Fibroblast of lung (primary cell): Measurements from ENCODE around the gene ONECUT3. TPM values are rescaled to one million over a fixed set of nuclear protein-coding genes. Genes with fewer than 3 reads are reported as not detected.

ENCODE experiments used
- DNase-seq, 2 donors: peaks; one replicate each; pipeline versions ENCODE4 v3.0.0 to v3.0.0-alpha.2; 2010; ENCODE audit warnings: low read depth in 2 of 2
- H2AFZ ChIP-seq: 2 replicates; pipeline ENCODE4 v1.5.1; 2012; ENCODE audit warnings: low read length, control low read depth, inconsistent platforms
- H3K27ac ChIP-seq: 2 replicates; pipeline ENCODE4 v1.5.1; 2011; ENCODE audit warnings: low read length, control low read depth; ENCODE audit not compliant: insufficient read depth
- H3K27me3 ChIP-seq: 2 replicates; pipeline ENCODE4 v1.5.1; 2011; ENCODE audit warnings: mild to moderate bottlenecking, low read length; ENCODE audit not compliant: control insufficient read depth, insufficient read depth
- H3K36me3 ChIP-seq: 2 replicates; pipeline ENCODE4 v1.5.1; 2011; ENCODE audit warnings: low read length; ENCODE audit not compliant: control insufficient read depth, insufficient read depth
- H3K4me1 ChIP-seq: 2 replicates; pipeline ENCODE4 v1.5.1; 2011; ENCODE audit warnings: low read length; ENCODE audit not compliant: control insufficient read depth, insufficient read depth; ENCODE audit errors: extremely low read depth
- H3K4me2 ChIP-seq: 2 replicates; pipeline ENCODE4 v1.5.1; 2011; ENCODE audit warnings: low read length, control low read depth; ENCODE audit not compliant: insufficient read depth; ENCODE audit errors: extremely low read depth
- H3K4me3 ChIP-seq, 4 experiments: fragments of 200-600 bp in 1 of 4; sonication (generic) in 1 of 4; replicated peaks in 1 of 4; 2 replicates each; pipeline ENCODE4 v1.5.1; 2011 to 2016; ENCODE audit warnings: low read length in 4 of 4, low read depth in 3 of 4, mild to moderate bottlenecking in 3 of 4, control low read depth in 2 of 4, inconsistent platforms in 1 of 4, mixed read lengths in 1 of 4; ENCODE audit not compliant: insufficient read depth in 1 of 4; ENCODE audit errors: control extremely low read depth in 1 of 4
- H3K79me2 ChIP-seq: 2 replicates; pipeline ENCODE4 v1.5.1; 2012; ENCODE audit warnings: mild to moderate bottlenecking, low read length, inconsistent platforms; ENCODE audit not compliant: control insufficient read depth, insufficient read depth
- H3K9ac ChIP-seq: 2 replicates; pipeline ENCODE4 v1.5.1; 2011; ENCODE audit warnings: mild to moderate bottlenecking, low read length, control low read depth; ENCODE audit not compliant: insufficient read depth
- H3K9me3 ChIP-seq: 2 replicates; pipeline ENCODE4 v1.5.1; 2012; ENCODE audit warnings: low read depth, low read length; ENCODE audit not compliant: control insufficient read depth, insufficient read depth
- H4K20me1 ChIP-seq: 2 replicates; pipeline ENCODE4 v1.5.1; 2011; ENCODE audit warnings: low read length; ENCODE audit not compliant: control insufficient read depth, insufficient read depth; ENCODE audit errors: extremely low read depth
- CTCF ChIP-seq, 2 donors: IDR thresholded peaks in 1 of 2; conservative IDR thresholded peaks in 1 of 2; 1 replicate in 1 of 2; 2 replicates in 1 of 2; pipeline ENCODE4 v1.5.1; 2011 to 2012; ENCODE audit warnings: low read length in 2 of 2, control low read depth in 1 of 2, inconsistent platforms in 1 of 2, low read depth in 1 of 2, mild to moderate bottlenecking in 1 of 2
- EZH2 ChIP-seq: IDR thresholded peaks from 2 replicates; pipeline ENCODE4 v1.5.1; 2012; ENCODE audit warnings: low read length, control low read depth, mild to moderate bottlenecking; ENCODE audit errors: missing control alignments
- polyA plus RNA-seq, 2 donors: library from polyadenylated mRNA; depleted of rRNA in 1 of 2; stranded (reverse) in 1 of 2; unstranded in 1 of 2; fragments of >200 nt; gene quantifications; 2 replicates each; pipeline ENCODE4 v1.2.1, GENCODE V29; 2011 to 2012; ENCODE audit warnings: missing spikeins in 1 of 2
- total RNA-seq: library from RNA; depleted of rRNA; stranded (reverse); fragments of >200 nt; gene quantifications from 2 replicates; pipeline ENCODE4 v1.2.1, GENCODE V29; 2014

Gene ONECUT3
- total and polyA plus RNA-seq, 2 donors (not counting 1 experiment from before 2014, with no cell fraction given) = not detected

GRCh38 chr19:1818549-1819195 lies 65.4 kb downstream of the ONECUT3 start:
- Histone ChIP-seq H3K9ac (no peak overlapping the region), H3K27me3 (no peaks in the 10 kb centered on the region), H3K27ac (no peak overlapping the region), H4K20me1 (no peaks in the 10 kb centered on the region), H3K9me3 (no peaks in the 10 kb centered on the region), H2AFZ (no peak overlapping the region), H3K4me3 (no peak overlapping the region), H3K4me2 (no peak overlapping the region), H3K36me3 (peaks cover 31% of the 10 kb centered on the region), H3K4me1 (no peaks in the 10 kb centered on the region), H3K79me2 (no peaks in the 10 kb centered on the region)
- TF ChIP-seq CTCF (conservative IDR thresholded peaks at IDR 0.05 in 1 of 2, IDR thresholded peaks at IDR 0.05 in 1 of 2; ENCODE audit: low read depth in 1 of 2, low read length in 2 of 2) (no peak), EZH2 (no peak)
- no peak for DNase-seq

DNA sequence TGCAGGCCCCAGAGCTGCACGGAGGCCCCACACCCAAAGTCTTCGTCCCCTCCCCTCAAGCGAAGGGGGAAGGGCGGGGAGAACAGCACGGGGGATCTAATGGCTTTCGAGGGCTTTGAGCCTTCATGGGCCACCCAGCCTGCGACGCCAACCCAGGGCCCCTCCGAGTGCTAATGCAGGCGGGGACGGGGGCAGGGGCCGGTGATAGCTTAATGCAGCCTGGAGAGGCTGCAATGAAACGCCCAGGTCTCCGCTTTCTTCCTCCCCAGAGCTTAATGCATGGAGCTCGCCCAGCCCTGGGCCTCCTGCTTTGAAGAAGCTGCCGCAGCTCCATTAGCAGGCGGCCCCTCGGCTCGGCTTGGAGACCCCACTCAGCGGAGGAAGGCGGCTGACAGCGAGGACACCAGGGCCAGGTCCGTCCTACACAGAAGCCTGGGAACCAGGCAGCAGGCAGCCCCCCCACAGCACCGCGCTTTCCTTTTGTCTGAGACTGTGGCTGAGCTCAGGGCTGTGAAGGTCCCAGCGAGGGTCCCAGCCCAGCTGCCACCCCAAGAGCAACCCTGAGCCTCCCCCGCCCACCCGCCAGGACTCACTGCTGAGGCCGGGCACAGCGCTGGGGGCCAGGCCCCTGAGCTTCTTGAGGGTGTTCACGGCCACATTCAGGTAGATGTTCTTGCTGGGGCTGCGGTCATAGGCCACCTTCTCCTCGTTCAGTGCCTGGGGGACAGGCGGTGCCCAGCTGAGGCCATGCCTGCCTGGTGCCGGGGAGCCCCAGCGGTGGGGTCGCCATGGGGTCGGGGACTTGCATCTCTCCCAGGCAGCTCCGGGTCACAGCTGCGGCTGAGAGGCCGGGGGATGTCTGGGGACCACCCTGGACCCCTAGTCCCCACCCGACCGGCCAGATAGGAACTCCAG lies 66.3 kb downstream of the ONECUT3 start:
- H2AFZ ChIP-seq = no peak overlapping the region
- H3K9me3 ChIP-seq = no peaks in the 10 kb centered on the region
- no peak for DNase-seq
- TF ChIP-seq CTCF (conservative IDR thresholded peaks at IDR 0.05 in 1 of 2, IDR thresholded peaks at IDR 0.05 in 1 of 2; ENCODE audit: low read depth in 1 of 2, low read length in 2 of 2) = no peak
- no peak for TF ChIP-seq EZH2
- H3K4me1 ChIP-seq = no peaks in the 10 kb centered on the region
- H4K20me1 ChIP-seq = no peaks in the 10 kb centered on the region
- no peak overlapping the region for H3K4me3 ChIP-seq
- H3K4me2 ChIP-seq = no peak overlapping the region
- no peaks in the 10 kb centered on the region for H3K27me3 ChIP-seq
- H3K27ac ChIP-seq = no peak overlapping the region
- H3K79me2 ChIP-seq = no peaks in the 10 kb centered on the region
- H3K9ac ChIP-seq = no peak overlapping the region
- H3K36me3 ChIP-seq = peaks cover 36% of the 10 kb centered on the region

GRCh38 chr19:1822210-1822609 lies 68.9 kb downstream of the ONECUT3 start:
- TF ChIP-seq EZH2 (no peak), CTCF (conservative IDR thresholded peaks at IDR 0.05 in 1 of 2, IDR thresholded peaks at IDR 0.05 in 1 of 2; ENCODE audit: low read depth in 1 of 2, low read length in 2 of 2) (no peak)
- Histone ChIP-seq H3K9me3 (no peaks in the 10 kb centered on the region), H4K20me1 (no peaks in the 10 kb centered on the region), H3K79me2 (no peaks in the 10 kb centered on the region), H3K4me1 (peaks cover 5% of the 10 kb centered on the region), H2AFZ (no peak overlapping the region), H3K4me3 (no peak overlapping the region), H3K9ac (no peak overlapping the region), H3K27ac (no peak overlapping the region), H3K4me2 (no peak overlapping the region), H3K36me3 (peaks cover 24% of the 10 kb centered on the region), H3K27me3 (no peaks in the 10 kb centered on the region)
- no peak for DNase-seq
